ENCODE data around the gene PRELID1. TPM values are rescaled to one million over a fixed set of nuclear protein-coding genes. Genes with fewer than 3 reads are reported as not detected.

PRELID1 gene
- total RNA-seq, 1 donor from 2014 or later, result 94.0 TPM

- DNase-seq (ENCODE audit: low spot score, unreplicated experiment), result no peak
- TF ChIP-seq, protein P1, sequence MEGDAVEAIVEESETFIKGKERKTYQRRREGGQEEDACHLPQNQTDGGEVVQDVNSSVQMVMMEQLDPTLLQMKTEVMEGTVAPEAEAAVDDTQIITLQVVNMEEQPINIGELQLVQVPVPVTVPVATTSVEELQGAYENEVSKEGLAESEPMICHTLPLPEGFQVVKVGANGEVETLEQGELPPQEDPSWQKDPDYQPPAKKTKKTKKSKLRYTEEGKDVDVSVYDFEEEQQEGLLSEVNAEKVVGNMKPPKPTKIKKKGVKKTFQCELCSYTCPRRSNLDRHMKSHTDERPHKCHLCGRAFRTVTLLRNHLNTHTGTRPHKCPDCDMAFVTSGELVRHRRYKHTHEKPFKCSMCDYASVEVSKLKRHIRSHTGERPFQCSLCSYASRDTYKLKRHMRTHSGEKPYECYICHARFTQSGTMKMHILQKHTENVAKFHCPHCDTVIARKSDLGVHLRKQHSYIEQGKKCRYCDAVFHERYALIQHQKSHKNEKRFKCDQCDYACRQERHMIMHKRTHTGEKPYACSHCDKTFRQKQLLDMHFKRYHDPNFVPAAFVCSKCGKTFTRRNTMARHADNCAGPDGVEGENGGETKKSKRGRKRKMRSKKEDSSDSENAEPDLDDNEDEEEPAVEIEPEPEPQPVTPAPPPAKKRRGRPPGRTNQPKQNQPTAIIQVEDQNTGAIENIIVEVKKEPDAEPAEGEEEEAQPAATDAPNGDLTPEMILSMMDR (IDR thresholded peaks at IDR 0.05; ENCODE audit: unreplicated experiment), result no peak
- Mint-ChIP-seq H3K4me1 (ENCODE audit: low read depth) (peaks cover 17% of the 10 kb centered on the region), H3K9me3 (ENCODE audit: low read depth) (no peaks in the 10 kb centered on the region), H3K4me3 (ENCODE audit: low read depth) (no peak overlapping the region), H3K27ac (no peak overlapping the region), H3K36me3 (ENCODE audit: insufficient read depth) (peaks cover 37% of the 10 kb centered on the region), H3K27me3 (no peaks in the 10 kb centered on the region)
Measured at GRCh38 chr5:177264178-177264577, 39.4 kb upstream of the PRELID1 start.

- Mint-ChIP-seq H3K4me3 (ENCODE audit: low read depth) (no peak overlapping the region), H3K36me3 (ENCODE audit: insufficient read depth) (peaks cover 38% of the 10 kb centered on the region), H3K4me1 (ENCODE audit: low read depth) (peaks cover 17% of the 10 kb centered on the region), H3K9me3 (ENCODE audit: low read depth) (no peaks in the 10 kb centered on the region), H3K27ac (no peak overlapping the region), H3K27me3 (no peaks in the 10 kb centered on the region)
- TF ChIP-seq, protein P1 (IDR thresholded peaks at IDR 0.05; ENCODE audit: unreplicated experiment), result no peak
- DNase-seq (ENCODE audit: low spot score, unreplicated experiment), result no peak
Measured at GRCh38 chr5:177265395-177265794, 38.2 kb upstream of the PRELID1 start.

GRCh38 chr5:177269232-177269895 is 34.2 kb upstream of the PRELID1 start:
- no peaks in the 10 kb centered on the region for H3K27me3 Mint-ChIP-seq
- H3K9me3 Mint-ChIP-seq (ENCODE audit: low read depth), result no peaks in the 10 kb centered on the region
- DNase-seq (ENCODE audit: low spot score, unreplicated experiment), result no peak
- no peak overlapping the region for H3K4me3 Mint-ChIP-seq (ENCODE audit: low read depth)
- peaks cover 33% of the 10 kb centered on the region for H3K36me3 Mint-ChIP-seq (ENCODE audit: insufficient read depth)
- H3K4me1 Mint-ChIP-seq (ENCODE audit: low read depth), result peaks cover 2% of the 10 kb centered on the region
- peak overlapping the region; percentile 11 for H3K27ac Mint-ChIP-seq
- TF ChIP-seq, protein P1 (IDR thresholded peaks at IDR 0.05; ENCODE audit: unreplicated experiment), result no peak

- no peaks in the 10 kb centered on the region for H3K27me3 Mint-ChIP-seq
- no peaks in the 10 kb centered on the region for H3K9me3 Mint-ChIP-seq (ENCODE audit: low read depth)
- TF ChIP-seq, protein P1 (IDR thresholded peaks at IDR 0.05; ENCODE audit: unreplicated experiment), result no peak
- no peak overlapping the region for H3K27ac Mint-ChIP-seq
- no peak overlapping the region for H3K4me3 Mint-ChIP-seq (ENCODE audit: low read depth)
- H3K36me3 Mint-ChIP-seq (ENCODE audit: insufficient read depth), result peaks cover 33% of the 10 kb centered on the region
- DNase-seq (ENCODE audit: low spot score, unreplicated experiment), result no peak
- H3K4me1 Mint-ChIP-seq (ENCODE audit: low read depth), result peaks cover 2% of the 10 kb centered on the region
Measured at GRCh38 chr5:177269976-177270375, 33.6 kb upstream of the PRELID1 start.

DNA sequence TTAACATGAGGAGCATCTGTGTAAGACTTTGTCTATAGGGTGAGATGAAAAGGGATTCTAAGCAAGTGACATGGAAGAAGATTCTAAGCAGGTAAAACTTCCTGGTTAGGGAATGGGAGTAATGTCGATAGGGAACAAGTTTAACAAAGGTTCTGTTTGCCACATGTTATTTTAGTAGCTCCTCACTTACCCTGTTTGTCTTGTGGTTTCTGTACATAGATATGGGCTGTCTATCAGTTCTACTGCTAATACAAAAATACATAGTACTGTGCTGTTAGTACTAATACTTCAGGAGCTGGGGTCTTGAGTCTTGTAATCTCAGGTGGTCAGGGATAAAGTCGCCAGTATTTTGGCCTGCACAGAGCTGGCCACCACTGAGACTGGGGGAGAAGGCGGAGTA is 32.9 kb upstream of the PRELID1 start:
- peaks cover 34% of the 10 kb centered on the region for H3K36me3 Mint-ChIP-seq (ENCODE audit: insufficient read depth)
- H3K27ac Mint-ChIP-seq, result peak overlapping the region; percentile 80
- H3K4me3 Mint-ChIP-seq (ENCODE audit: low read depth), result no peak overlapping the region

More for the DNA sequence above, 32.9 kb upstream of the PRELID1 start:
- Mint-ChIP-seq H3K27me3 (no peaks in the 10 kb centered on the region), H3K4me1 (ENCODE audit: low read depth) (peaks cover 2% of the 10 kb centered on the region), H3K9me3 (ENCODE audit: low read depth) (no peaks in the 10 kb centered on the region)
- no peak for DNase-seq (ENCODE audit: low spot score, unreplicated experiment)
- TF ChIP-seq, protein P1 (IDR thresholded peaks at IDR 0.05; ENCODE audit: unreplicated experiment), result no peak

Measured in progenitor cell of endocrine pancreas (in vitro differentiated cells).